ENCODE measurements around the gene CRABP2. TPM values are rescaled to one million over a fixed set of nuclear protein-coding genes. Genes with fewer than 3 reads are reported as not detected.
A peak's percentile ranks its signal among the peaks of the same experiment; 100 is the strongest.

The CRABP2 gene
- polyA plus RNA-seq, 2 of the 4 experiments (the other 2 are of a cell fraction), result 1.7 to 15.6 TPM

DNA sequence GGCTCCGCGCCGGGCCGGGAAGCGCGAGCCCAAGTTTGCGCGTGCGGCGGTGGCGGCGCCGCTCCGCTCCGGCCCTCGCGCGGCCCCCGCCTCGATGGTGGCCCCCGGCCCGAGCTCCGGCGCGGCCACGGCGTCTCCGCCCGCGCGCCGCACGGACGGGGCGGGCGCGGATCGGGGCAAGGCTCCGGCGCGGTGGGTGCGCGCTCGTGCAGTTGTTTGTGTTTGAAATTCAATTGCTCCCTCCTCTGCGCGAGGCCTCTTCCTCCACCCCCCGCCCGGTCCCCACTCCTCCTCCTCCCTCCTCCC, 46.0 kb upstream of the CRABP2 start, which contains the start of gene HDGF:
HDGF (minus strand) TSS at position 225 of the 306 bp plus-strand sequence. CDS start 246 bp downstream, outside the sequence.
- H3K9me3 ChIP-seq, result no peaks in the 10 kb centered on the region
- peak within 1 kb of the TSS; percentile 92 for H3K4me3 ChIP-seq
- ChIA-PET CTCF (interaction anchor here (0.9 to 5.4 kb wide), 17 partner anchors 9 to 143 kb away, joined by 3 to 36 read pairs (median 3); partner anchors contain the start of gene PRCC), POLR2A (interaction anchor here (0.6 to 2.8 kb wide), 5 partner anchors 10 to 23 kb away, joined by 5 to 50 read pairs (median 22); partner anchors contain the start of genes ISG20L2, METTL25B, MRPL24 and PRCC)
- H3K4me2 ChIP-seq, result peak within 1 kb of the TSS; percentile 92
- WGBS (ENCODE audit: missing lambda C conversion rate), result 0% methylated on average over 2 of the region's 48 CpGs
- FAIRE-seq (no peak), ATAC-seq (no peak; a peak in 1 of 6 replicates), DNase-seq (ENCODE audit: low read depth in 1 of 2, low spot score in 1 of 2) (no peak)
- H3K4me1 ChIP-seq, result peaks cover 32% of the 10 kb centered on the region
- peak within 1 kb of the TSS; percentile 99 to 100 for H3K27ac ChIP-seq
- no peak for TF ChIP-seq EHF (CRISPR knock-in tag; IDR thresholded peaks at IDR 0.05)
- TF ChIP-seq NPAS2 (CRISPR knock-in tag; IDR thresholded peaks at IDR 0.05; ENCODE audit: borderline replicate concordance), result peak; percentile 14; the same call in 1 of the 2 replicates
- peak in 1 of 2 experiments; percentile 88; a peak in 3 of 5 replicates for TF ChIP-seq JUN (IDR thresholded peaks at IDR 0.05)
- TF ChIP-seq, protein P1, sequence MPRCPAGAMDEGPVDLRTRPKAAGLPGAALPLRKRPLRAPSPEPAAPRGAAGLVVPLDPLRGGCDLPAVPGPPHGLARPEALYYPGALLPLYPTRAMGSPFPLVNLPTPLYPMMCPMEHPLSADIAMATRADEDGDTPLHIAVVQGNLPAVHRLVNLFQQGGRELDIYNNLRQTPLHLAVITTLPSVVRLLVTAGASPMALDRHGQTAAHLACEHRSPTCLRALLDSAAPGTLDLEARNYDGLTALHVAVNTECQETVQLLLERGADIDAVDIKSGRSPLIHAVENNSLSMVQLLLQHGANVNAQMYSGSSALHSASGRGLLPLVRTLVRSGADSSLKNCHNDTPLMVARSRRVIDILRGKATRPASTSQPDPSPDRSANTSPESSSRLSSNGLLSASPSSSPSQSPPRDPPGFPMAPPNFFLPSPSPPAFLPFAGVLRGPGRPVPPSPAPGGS (IDR thresholded peaks at IDR 0.05), result peak; percentile 76
- TF ChIP-seq KDM1A (IDR thresholded peaks at IDR 0.05; ENCODE audit: low read depth), result no peak

DNA sequence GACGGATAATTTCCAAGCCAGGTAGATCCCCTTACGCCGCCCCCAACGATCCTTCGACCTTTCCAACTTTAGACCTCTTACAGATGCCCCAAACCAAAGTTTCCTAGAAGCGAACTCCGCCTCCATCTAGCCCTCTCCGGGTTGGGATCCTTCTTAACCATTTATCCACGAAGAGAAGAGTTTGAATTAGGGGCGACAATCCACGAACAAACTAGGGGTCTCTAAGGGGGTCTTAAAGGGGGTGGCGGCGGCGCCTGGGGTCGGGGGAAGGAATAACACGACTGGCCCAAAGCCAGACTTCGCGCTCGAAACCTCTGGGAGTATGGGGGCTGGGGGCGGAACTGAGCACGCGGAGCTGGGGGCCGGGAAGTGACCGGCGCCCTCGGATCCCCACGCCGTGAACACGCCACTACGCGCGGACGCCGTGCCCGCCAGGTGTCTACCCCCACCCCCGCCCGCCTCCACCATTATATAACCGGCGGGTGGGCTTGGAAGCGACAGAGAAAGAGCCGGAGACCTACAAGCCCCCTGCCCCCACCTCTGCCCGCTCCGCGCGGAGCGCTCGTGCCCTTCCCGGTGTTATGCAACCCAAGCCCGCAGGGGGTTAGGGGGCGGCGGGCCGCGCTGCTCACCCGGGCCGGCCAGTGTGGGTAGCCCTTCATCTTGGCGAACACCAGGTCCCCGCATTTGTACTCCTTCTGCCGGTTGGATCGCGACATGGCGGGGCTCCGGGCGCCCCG, 45.5 kb upstream of the CRABP2 start:
- ChIA-PET CTCF (interaction anchor here (0.9 to 5.4 kb wide), 16 partner anchors 12 to 144 kb away, joined by 3 to 36 read pairs (median 4); partner anchors contain the start of gene PRCC), POLR2A (interaction anchor here (1.2 to 2.8 kb wide), 4 partner anchors 9 to 22 kb away, joined by 5 to 50 read pairs (median 27); partner anchors contain the start of genes ISG20L2, METTL25B, MRPL24 and PRCC)
- WGBS (ENCODE audit: missing lambda C conversion rate), result 3% methylated on average over 14 of the region's 64 CpGs
- H3K9me3 ChIP-seq, result no peaks in the 10 kb centered on the region
- peak overlapping the region; percentile 99 to 100 for H3K27ac ChIP-seq
- peak in 1 of 2 experiments; percentile 35 for DNase-seq (ENCODE audit: low read depth in 1 of 2, low spot score in 1 of 2)
- peak overlapping the region; percentile 92 for H3K4me2 ChIP-seq
- H3K4me3 ChIP-seq, result peak overlapping the region; percentile 92
- no peak for FAIRE-seq
- TF ChIP-seq, protein P2, sequence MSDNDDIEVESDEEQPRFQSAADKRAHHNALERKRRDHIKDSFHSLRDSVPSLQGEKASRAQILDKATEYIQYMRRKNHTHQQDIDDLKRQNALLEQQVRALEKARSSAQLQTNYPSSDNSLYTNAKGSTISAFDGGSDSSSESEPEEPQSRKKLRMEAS (IDR thresholded peaks at IDR 0.05), result peak; percentile 28; the same call in 1 of the 2 replicates
- TF ChIP-seq HOXB13 (CRISPR knock-in tag; IDR thresholded peaks at IDR 0.05; ENCODE audit: low read depth) (no peak), JUNB (IDR thresholded peaks at IDR 0.05) (no peak), CEBPB (IDR thresholded peaks at IDR 0.05) (peak; percentile 78 to 84)
- TF ChIP-seq, protein P3, sequence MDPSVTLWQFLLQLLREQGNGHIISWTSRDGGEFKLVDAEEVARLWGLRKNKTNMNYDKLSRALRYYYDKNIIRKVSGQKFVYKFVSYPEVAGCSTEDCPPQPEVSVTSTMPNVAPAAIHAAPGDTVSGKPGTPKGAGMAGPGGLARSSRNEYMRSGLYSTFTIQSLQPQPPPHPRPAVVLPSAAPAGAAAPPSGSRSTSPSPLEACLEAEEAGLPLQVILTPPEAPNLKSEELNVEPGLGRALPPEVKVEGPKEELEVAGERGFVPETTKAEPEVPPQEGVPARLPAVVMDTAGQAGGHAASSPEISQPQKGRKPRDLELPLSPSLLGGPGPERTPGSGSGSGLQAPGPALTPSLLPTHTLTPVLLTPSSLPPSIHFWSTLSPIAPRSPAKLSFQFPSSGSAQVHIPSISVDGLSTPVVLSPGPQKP (IDR thresholded peaks at IDR 0.05; ENCODE audit: low read depth, low read length), result no peak
- TF ChIP-seq, protein P4, sequence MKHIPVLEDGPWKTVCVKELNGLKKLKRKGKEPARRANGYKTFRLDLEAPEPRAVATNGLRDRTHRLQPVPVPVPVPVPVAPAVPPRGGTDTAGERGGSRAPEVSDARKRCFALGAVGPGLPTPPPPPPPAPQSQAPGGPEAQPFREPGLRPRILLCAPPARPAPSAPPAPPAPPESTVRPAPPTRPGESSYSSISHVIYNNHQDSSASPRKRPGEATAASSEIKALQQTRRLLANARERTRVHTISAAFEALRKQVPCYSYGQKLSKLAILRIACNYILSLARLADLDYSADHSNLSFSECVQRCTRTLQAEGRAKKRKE (CRISPR knock-in tag; IDR thresholded peaks at IDR 0.05; ENCODE audit: low read depth), result no peak
- H3K4me1 ChIP-seq, result peaks cover 38% of the 10 kb centered on the region
- ATAC-seq, result peak in 1 of 2 experiments; percentile 14; a peak in 3 of 6 replicates

DNA sequence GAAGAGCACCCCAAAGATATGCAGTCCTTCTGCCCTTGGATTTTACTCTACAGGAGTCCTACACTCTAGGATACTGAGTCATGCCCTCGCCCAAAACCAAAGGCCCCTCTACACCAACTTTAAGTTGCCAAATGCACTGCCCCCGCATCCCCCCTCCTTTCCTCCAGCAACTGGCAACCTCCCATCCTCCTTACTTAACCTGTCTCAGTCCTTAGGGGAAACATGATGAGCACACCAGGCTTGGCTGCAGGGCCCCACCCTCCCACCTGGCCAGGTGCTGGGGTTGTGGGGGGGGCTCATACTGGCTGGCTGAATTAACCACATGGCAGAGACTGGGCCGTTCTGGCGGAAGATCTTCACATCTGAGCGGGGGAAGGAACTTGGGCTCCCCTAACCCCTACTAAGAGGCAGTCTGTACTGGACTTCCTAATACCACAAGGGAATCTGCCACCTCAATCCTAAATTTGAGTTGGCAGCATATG, 44.8 kb upstream of the CRABP2 start:
- ChIA-PET CTCF (interaction anchor here (0.9 to 5.4 kb wide), 10 partner anchors 16 to 142 kb away, joined by 3 to 36 read pairs (median 4); partner anchors contain the start of genes NTRK1 and PRCC), POLR2A (interaction anchor here (2.5 to 2.8 kb wide), 2 partner anchors 8 to 17 kb away, joined by 22 to 50 read pairs; partner anchors contain the start of genes MRPL24 and PRCC)
- H3K27ac ChIP-seq, result peak overlapping the region; percentile 99 to 100
- FAIRE-seq (no peak), ATAC-seq (no peak), DNase-seq (ENCODE audit: low read depth in 1 of 2, low spot score in 1 of 2) (peak in 1 of 2 experiments; percentile 22)
- TF ChIP-seq TP53 (CRISPR knock-in tag; IDR thresholded peaks at IDR 0.05) (0 out of 2 replicates have a peak, but pooled peaks have one; percentile 23), HOXB5 (CRISPR knock-in tag; IDR thresholded peaks at IDR 0.05) (no peak)
- TF ChIP-seq, protein P5, sequence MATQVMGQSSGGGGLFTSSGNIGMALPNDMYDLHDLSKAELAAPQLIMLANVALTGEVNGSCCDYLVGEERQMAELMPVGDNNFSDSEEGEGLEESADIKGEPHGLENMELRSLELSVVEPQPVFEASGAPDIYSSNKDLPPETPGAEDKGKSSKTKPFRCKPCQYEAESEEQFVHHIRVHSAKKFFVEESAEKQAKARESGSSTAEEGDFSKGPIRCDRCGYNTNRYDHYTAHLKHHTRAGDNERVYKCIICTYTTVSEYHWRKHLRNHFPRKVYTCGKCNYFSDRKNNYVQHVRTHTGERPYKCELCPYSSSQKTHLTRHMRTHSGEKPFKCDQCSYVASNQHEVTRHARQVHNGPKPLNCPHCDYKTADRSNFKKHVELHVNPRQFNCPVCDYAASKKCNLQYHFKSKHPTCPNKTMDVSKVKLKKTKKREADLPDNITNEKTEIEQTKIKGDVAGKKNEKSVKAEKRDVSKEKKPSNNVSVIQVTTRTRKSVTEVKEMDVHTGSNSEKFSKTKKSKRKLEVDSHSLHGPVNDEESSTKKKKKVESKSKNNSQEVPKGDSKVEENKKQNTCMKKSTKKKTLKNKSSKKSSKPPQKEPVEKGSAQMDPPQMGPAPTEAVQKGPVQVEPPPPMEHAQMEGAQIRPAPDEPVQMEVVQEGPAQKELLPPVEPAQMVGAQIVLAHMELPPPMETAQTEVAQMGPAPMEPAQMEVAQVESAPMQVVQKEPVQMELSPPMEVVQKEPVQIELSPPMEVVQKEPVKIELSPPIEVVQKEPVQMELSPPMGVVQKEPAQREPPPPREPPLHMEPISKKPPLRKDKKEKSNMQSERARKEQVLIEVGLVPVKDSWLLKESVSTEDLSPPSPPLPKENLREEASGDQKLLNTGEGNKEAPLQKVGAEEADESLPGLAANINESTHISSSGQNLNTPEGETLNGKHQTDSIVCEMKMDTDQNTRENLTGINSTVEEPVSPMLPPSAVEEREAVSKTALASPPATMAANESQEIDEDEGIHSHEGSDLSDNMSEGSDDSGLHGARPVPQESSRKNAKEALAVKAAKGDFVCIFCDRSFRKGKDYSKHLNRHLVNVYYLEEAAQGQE (IDR thresholded peaks at IDR 0.05), result no peak
- TF ChIP-seq, protein P2 (IDR thresholded peaks at IDR 0.05), result peak; percentile 19
- WGBS (ENCODE audit: missing lambda C conversion rate), result 0% methylated on average over 5 of the region's 5 CpGs
- H3K4me3 ChIP-seq, result peak overlapping the region; percentile 92
- H3K4me1 ChIP-seq, result peaks cover 44% of the 10 kb centered on the region
- no peaks in the 10 kb centered on the region for H3K9me3 ChIP-seq
- H3K4me2 ChIP-seq, result peak overlapping the region; percentile 92
